ENCODE data around the gene XAGE3. TPM values are rescaled to one million over a fixed set of nuclear protein-coding genes. Genes with fewer than 3 reads are reported as not detected.
"Not testable (repeated sequence)": the region's sequence is repeated elsewhere in the genome, so short reads cannot be mapped to it uniquely, and the experiment has no call there.

The XAGE3 gene, protein sequence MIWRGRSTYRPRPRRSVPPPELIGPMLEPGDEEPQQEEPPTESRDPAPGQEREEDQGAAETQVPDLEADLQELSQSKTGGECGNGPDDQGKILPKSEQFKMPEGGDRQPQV
- not detected for total RNA-seq
- long read RNA-seq: 0 reads

DNA sequence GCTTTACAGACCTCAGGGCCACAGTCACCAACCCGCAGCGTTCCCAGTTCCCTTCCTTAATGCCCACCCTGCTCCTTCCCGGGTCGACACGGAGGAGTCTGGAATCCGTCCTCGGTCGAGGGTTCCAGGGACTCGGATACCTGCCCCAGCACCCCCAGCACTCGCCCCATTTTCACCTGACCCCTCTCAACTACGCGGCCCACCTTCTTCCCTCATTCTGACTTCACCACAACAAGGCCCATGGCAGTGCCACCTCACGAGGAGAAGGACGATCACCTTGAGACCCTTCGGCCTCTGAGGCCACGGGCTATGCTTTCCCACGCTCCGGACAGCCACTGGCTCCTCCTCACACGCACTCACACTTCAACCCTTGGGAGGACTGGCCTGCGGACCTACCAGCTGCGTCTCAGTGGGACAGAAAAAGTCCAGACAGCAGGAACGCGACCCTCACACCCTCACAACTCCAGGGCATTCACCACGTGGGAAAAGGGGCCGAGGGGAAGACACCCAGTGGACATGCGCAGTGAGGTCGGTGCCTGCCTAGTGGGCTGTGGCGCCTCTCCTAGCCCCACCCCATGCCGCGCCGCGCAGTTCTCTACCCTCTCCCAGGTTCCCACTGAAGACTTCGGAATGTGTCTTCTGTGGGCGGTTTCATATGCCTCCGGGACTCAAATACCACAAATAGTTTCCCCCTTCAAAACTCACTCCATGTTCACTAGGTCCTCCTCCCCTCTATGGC, at the start of gene XAGE3:
TSS of gene XAGE3 (minus strand) at position 474 of the 739 bp plus-strand sequence. CDS start 950 bp downstream, outside the sequence.
- no peak for DNase-seq (ENCODE audit: missing footprints)
- intact Hi-C loops (cut with DNase I): no loop called here
- ATAC-seq: no peak

DNA sequence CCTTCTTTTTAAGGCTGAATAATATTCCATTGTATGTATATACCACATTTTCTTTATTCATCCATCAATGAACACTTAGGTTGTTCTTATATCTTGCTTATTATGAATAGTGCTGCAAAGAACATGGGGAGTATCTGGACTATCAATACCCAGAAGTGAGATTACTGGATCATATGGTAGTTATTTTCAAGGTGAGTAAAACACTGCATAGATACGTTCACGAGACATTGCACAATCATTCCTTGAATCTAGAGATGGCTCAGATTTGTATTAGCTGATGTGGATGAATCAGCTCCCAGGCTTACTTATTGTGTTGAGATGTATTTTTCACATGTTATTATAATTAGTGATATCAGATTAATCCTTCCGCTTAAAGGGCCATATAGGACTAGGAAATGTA, 46.8 kb upstream of the XAGE3 start:
- ATAC-seq; DNase-seq (ENCODE audit: missing footprints); intact Hi-C loops (cut with DNase I): not testable (repeated sequence)

DNA sequence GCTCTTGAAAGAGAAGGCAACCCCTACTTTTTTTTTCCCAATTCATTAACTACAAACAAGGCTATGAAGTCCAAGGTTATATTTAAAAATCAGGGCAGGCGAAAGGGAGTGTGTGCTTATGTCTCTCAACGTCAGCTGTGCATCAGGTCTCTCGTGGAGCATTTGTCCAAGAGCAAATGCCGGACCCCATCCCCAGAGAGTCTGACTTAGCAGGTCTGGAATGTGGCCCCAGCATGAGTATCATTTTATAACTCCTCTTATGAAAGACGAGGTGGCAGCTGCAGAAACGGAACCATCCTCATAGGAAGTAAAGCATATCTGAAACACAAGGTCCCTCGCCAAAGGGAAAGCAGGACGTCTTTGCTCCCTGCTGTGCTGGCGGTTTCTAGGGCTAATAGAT, 45.8 kb upstream of the XAGE3 start:
- DNase-seq (ENCODE audit: missing footprints); intact Hi-C loops (cut with DNase I); ATAC-seq: not testable (repeated sequence)

DNA sequence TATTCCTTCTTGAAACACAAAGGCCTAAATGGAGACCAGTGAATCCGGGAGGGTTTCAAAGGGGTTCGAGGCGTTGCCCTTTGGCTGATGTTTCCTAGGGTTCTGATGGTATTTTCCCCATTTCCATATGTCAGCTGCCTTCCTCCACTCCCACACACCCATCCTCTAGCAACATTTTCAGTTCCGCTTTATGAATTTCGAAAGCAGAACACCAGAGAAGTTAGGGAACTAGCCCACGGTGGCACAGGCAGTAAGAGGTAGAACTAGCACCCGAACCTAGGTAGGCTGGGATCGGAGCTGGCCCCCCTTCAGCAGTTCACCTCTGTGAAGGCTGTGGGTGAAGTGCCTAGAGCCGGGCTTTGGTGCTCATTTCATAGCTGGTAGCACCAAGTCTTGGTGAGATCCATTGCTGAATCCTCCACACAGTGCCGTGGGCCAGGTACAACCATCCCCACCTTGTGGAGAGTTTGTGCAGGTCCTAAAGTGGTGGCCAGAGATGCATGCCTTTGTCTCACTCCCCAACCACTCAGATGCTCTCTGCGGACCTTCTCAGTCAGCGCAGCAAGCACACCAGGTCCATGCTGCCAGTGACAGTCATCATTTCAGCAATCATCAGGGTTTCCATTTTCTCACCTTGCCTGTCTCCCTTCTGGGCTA, 41.6 kb upstream of the XAGE3 start:
- intact Hi-C loops (cut with DNase I): not testable (repeated sequence)

DNA sequence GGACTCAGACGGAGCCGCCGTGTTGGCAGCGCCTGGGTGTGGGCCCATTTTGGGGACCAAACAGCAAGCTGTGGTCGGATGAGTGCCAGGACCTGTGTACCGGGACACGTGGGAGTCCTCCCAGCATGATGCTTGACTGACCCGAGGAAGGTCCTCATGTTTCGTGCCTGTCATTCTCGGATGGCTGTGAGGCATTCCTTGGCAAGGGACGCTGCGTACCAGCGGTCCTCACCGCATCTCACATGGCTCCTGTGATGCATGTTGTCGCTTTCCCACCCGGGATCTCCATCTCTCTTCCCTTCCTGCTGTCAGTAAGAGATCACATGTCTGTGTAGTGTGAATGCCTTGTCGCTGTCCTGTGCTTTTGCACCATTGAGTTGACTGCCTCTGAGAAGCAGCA, 40.0 kb upstream of the XAGE3 start:
- intact Hi-C loops (cut with DNase I); ATAC-seq; DNase-seq (ENCODE audit: missing footprints): not testable (repeated sequence)

More for the DNA sequence above, 41.6 kb upstream of the XAGE3 start:
- not testable (repeated sequence) for DNase-seq (ENCODE audit: missing footprints); ATAC-seq

DNA sequence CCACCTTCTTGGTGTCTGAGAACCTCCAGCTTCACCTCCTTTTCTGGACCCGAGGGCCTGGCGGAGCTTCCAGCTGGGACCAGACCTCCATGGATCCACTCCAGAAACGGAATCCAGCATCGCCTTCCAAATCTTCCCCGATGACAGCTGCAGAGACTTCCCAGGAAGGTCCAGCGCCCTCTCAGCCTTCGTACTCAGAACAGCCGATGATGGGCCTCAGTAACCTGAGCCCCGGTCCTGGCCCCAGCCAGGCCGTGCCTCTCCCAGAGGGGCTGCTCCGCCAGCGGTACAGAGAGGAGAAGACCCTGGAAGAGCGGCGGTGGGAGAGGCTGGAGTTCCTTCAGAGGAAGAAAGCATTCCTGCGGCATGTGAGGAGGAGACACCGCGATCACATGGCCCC, 39.3 kb upstream of the XAGE3 start:
- intact Hi-C loops (cut with DNase I); DNase-seq (ENCODE audit: missing footprints); ATAC-seq: not testable (repeated sequence)

DNA sequence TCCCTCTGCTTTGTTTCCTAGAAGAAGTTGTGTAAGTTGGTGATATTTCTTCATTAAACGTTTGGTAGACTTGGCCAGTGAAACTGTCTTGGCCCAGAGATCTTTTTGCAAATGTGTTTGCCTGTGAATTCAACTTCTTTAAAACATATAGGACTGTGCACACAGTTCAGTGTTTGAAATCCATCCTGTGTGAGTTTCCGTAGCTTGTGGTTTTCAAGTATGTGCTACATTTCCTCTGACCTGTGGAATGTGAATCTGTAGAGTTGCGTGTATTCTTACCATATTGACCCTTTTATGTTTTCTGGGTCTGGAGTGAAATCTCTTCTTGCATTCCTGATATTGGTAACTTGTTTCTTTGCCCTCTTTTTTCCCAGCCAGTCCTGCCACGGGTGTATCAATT, 38.2 kb upstream of the XAGE3 start:
- ATAC-seq; DNase-seq (ENCODE audit: missing footprints); intact Hi-C loops (cut with DNase I): not testable (repeated sequence)

DNA sequence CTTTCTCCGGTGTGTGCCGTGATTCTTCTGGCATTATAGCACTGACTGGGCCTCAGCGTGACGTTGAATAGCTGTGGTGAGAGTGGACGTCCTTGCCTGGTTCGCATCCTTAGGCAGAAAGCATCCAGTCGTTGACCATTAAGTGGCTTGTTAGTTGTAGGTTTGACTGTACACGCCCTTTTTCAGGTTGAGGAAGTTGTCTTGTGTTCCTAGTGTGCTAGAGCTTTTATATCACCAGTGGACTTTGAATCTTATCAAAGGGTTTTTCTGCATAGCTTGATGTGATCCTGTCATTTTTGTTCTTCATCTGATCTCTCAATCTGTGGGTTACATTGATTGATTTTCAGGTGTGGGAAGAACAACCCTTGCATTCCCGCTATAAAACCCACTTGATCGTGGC, 37.6 kb upstream of the XAGE3 start:
- intact Hi-C loops (cut with DNase I); ATAC-seq; DNase-seq (ENCODE audit: missing footprints): not testable (repeated sequence)

DNA sequence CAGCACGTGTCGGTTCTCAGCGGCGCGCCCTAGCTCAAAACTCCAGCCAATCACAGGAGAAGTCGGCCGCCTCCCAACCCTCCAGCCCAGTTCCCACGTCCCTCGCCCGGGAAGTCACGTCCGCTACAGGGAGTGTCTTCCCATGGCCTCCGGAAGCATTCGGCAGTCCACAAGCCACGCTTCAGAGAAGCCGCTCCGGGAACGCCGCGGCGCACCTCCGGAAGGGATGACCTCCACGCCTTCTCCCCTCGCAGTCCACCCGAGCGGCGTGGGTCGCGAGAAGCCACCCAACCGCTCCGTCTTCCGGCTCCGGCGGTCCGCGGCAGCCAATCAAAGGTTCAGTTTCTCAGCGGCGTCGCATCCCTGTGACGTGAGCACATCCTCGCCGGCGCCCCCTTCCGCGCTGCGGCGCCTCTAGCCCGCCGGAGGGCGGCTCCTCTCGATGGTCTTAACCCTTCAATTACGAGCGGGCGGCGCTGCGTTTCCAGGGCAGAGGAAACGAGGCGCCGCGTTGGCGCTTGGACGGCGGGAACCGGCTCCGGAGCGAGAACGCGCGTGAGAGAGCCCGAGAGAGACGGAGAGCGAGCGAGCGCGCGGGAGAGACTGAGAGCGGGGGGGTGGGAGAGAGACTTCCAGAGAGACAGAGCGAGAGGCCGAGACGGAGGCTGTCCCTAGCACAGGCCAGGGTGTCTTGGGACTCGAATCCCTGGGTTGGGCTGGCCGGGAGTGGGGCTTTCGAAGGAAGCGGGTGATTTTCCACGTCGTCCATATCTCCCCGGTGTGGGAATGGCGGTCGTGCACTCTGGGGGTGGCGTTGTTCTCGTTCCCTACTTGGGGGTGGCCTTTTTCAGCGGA, 29.2 kb upstream of the XAGE3 start, which contains the start of gene FAM156B:
TSS of gene FAM156B (plus strand) at position 476 of the 855 bp plus-strand sequence. CDS start 9,896 bp downstream, outside the sequence.
- DNase-seq (ENCODE audit: missing footprints); intact Hi-C loops (cut with DNase I): not testable (repeated sequence)
- peak; percentile 94 for ATAC-seq

DNA sequence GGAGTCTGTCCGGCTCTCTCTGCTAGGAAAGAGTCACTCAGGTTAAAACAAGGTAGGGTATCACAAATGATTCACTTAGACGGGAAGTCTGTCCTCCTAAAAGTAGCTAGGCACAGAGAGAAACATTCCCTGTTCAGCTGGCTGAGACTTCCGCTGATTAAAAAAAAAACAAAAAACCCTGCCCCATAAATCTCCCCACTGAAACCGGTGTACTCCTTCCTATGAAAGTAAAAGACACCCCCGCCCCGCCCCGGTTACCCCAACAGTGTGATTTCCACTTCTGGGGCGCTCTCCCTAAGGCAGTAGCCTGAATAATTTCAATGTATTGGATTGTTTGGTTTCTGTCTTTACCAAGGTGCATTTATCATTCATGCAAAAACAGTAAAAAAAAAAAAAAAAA, 28.6 kb upstream of the XAGE3 start:
- ATAC-seq; DNase-seq (ENCODE audit: missing footprints); intact Hi-C loops (cut with DNase I): not testable (repeated sequence)

DNA sequence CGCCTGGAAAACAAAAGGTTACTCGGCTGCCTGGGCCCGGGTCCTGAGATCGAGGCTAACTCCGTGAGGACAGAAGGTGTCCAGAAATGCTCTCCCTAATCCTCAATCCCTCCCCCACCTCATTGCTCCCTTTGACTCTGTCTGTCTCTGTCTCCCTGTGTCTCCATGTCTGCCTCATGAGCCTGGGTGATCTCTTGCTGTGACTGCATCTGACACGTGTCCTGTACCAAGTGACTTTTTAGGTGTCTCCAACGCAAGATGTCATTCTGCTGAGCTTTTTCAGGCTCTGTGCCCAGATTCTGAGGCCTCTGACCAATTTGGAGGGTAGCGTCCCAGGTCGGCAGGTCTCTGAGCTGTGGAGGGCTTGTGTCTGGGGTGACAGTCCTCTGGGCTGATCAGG, 20.2 kb upstream of the XAGE3 start:
- peak; percentile 34 for ATAC-seq
- intact Hi-C loops (cut with DNase I); DNase-seq (ENCODE audit: missing footprints): not testable (repeated sequence)

DNA sequence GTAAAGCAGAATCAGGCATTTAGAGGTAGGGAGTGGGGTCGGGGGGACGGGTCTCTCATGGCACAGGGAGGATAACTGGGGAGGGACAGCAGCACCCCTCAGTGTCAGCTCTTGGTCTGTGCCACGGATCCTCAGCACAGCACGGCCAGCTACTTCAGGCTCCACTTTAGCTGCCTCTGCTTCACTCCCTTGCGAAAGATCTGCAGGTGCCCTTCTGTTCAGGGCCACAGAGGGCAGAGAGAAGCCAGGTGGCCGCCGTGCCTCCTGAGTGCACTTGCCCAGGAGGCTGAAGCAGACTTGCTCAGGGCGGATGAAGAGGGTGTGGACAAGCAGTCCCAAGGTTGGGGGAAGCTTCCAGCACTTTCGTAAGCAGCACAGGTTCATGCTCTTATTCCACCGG, 19.6 kb upstream of the XAGE3 start:
- intact Hi-C loops (cut with DNase I); ATAC-seq; DNase-seq (ENCODE audit: missing footprints): not testable (repeated sequence)

DNA sequence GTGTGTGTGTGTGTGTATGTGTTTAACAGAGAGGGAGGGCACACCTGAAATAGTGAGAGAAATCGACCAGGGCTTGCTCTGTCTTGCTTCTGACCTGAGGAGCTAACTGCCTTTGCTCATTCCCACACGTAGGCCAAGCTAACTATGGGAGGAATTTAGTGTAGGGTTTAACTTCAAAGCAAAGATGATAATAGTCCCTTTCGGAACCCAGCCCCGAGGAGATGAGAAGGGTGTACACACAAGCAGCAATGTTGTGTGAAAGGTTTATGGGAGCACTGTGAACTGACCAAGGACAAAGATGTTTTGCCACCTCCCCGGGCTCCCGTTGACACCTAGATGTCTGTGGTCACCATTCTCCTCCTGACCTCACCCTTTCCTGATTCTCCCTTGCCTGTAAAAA, 8.5 kb upstream of the XAGE3 start:
- DNase-seq (ENCODE audit: missing footprints); ATAC-seq; intact Hi-C loops (cut with DNase I): not testable (repeated sequence)

DNA sequence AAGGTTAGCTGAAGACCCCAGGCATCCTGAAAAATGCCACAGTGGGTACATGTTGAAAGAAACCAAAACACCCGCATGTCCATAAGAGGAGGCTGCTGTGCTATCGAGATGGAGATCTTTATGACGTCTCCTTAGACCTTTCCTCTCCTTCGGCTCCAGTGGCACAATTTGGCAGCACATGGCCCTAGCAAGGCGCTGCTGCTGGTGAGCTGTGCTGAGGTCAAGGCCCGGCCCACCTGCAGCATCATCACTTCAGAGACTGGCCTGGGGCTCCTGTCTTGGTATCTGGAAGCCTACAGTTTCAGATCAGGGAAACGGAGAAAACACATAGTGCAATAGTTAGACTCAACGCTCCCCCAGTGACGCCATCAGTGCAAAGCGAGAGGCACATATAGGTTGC, 7.6 kb upstream of the XAGE3 start:
- intact Hi-C loops (cut with DNase I); DNase-seq (ENCODE audit: missing footprints); ATAC-seq: not testable (repeated sequence)

DNA sequence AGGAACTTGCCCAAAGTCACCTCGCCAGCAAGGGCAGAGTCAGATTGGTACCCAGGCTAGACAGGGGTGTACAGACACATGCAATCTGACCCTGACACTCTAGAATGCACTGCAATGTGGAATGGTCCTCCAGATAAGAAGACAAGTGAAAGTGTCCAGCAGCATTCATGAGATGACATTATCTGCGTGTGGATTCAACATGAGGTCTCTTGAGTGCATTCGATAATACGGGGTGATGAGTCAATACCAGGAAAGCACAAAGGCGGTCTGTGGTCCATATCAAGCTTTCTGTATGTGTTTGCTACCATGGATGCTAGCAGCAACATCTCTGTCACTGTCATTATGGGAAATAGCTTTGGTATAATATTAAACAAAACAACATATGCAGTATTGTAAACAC, 6.8 kb upstream of the XAGE3 start:
- intact Hi-C loops (cut with DNase I): no loop called here
- DNase-seq (ENCODE audit: missing footprints): no peak
- ATAC-seq: no peak

DNA sequence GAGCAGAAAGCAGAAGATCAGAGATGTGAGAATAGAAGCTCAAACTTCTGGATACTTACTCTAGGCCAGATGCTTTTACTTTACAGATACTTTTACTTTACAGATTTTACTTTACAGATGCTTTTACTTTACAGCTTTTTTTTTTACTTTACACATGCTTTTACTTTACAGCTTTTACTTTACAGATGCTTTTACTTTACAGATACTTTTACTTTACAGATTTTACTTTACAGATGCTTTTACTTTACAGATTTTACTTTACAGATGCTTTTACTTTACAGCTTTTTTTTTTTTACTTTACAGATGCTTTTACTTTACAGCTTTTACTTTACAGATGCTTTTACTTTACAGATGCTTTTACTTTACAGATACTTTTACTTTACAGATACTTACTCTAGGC, 5.9 kb upstream of the XAGE3 start:
- intact Hi-C loops (cut with DNase I): not testable (repeated sequence)

DNA sequence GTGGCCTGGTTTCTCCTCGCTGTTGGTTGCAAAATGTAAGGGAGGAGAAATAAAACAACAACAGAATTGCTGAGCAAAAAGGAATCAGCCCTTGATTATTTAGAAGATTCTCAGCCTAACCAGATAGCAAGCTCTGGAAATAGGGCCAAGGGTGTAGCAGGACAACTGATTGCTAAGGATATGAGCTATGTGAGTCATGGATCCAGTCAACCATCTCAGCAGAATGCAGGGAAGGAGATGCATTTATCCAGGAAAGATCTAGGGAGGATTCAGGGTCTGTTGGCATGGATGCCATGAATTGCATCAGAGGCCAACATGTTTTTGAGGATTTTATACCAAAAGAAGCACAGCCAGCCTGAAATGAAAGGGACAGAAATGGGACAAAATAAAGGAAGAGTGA, 2.2 kb upstream of the XAGE3 start:
- ATAC-seq: no peak
- no peak for DNase-seq (ENCODE audit: missing footprints)
- intact Hi-C loops (cut with DNase I): no loop called here

More for the DNA sequence above, 5.9 kb upstream of the XAGE3 start:
- ATAC-seq; DNase-seq (ENCODE audit: missing footprints): not testable (repeated sequence)

DNA sequence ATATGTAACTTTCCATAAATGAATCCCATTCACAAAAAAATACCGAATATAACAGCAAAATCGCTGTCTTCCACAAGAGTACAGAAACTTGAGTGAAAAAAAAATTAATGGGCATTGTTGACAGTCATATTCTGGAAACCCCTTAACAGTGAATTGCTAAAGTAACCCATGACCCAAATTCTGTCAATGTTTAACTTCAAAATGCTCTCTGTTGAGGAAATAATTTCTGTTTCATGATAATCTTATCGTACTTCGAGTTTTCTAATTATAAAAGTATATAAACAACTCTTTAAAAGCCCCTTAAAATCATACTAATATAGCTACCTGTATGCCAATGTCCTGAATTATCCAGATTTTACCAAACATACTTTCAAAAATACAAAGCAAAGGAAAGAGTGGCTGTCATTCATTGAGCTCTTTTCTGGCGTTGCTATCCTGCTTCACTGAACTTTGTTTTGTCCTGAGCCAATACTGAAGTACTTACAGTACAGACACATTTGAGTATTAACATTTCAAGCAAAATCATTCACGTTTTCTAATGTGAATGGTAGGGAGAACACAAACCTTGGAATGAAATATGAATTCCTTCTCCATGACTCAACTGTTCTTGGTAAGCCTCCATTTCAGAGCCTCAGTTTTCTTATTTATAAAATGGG, 2.4 kb downstream of the XAGE3 start:
- intact Hi-C loops (cut with DNase I): no loop called here
- DNase-seq (ENCODE audit: missing footprints): no peak
- ATAC-seq: no peak
